ENCODE measurements around the gene EGFLAM. TPM values are rescaled to one million over a fixed set of nuclear protein-coding genes. Genes with fewer than 3 reads are reported as not detected.

Gene EGFLAM
- total RNA-seq, 4 donors from 2014 or later, result 0.41 to 1.9 TPM; not detected in 2

- no peak for DNase-seq
- intact Hi-C loops (cut with DNase I; ENCODE audit: low total_unique reads), result no loop called here
- Histone ChIP-seq H3K36me3 (no peaks in the 10 kb centered on the region), H3K27ac (no peak overlapping the region), H3K27me3 (no peaks in the 10 kb centered on the region), H3K9me3 (no peaks in the 10 kb centered on the region), H3K4me3 (no peak overlapping the region), H3K4me1 (no peaks in the 10 kb centered on the region)
- no peak for TF ChIP-seq POLR2A (IDR thresholded peaks at IDR 0.05)
- TF ChIP-seq, protein P1, sequence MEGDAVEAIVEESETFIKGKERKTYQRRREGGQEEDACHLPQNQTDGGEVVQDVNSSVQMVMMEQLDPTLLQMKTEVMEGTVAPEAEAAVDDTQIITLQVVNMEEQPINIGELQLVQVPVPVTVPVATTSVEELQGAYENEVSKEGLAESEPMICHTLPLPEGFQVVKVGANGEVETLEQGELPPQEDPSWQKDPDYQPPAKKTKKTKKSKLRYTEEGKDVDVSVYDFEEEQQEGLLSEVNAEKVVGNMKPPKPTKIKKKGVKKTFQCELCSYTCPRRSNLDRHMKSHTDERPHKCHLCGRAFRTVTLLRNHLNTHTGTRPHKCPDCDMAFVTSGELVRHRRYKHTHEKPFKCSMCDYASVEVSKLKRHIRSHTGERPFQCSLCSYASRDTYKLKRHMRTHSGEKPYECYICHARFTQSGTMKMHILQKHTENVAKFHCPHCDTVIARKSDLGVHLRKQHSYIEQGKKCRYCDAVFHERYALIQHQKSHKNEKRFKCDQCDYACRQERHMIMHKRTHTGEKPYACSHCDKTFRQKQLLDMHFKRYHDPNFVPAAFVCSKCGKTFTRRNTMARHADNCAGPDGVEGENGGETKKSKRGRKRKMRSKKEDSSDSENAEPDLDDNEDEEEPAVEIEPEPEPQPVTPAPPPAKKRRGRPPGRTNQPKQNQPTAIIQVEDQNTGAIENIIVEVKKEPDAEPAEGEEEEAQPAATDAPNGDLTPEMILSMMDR (IDR thresholded peaks at IDR 0.05), result no peak
- no peak for TF ChIP-seq POLR2AphosphoS5 (IDR thresholded peaks at IDR 0.05)
- TF ChIP-seq EP300 (IDR thresholded peaks at IDR 0.05; ENCODE audit: low read depth), result no peak
- in situ Hi-C loops (cut with MboI; ENCODE audit: low pct_ligation_motif_present in 1 of 4, low pct_unique_long_range_greater_than_20kb in 1 of 4, low sequenced_read_pairs in 3 of 4), result no loop called here
- 61 to 100% methylated on average over 1 to 2 of the region's 2 CpGs for WGBS, 2 donors (ENCODE audit: low coverage in 1 of 2)
These were observed 239.6 kb downstream of the EGFLAM start for GRCh38 chr5:38497946-38498345.

GRCh38 chr5:38500573-38501260, 242.4 kb downstream of the EGFLAM start:
- no peak for DNase-seq
- 72 to 90% methylated on average over 1 to 4 of the region's 4 CpGs for WGBS, 2 donors (ENCODE audit: low coverage in 1 of 2)
- Histone ChIP-seq H3K27ac (no peak overlapping the region), H3K4me3 (no peak overlapping the region), H3K4me1 (no peaks in the 10 kb centered on the region), H3K27me3 (no peaks in the 10 kb centered on the region), H3K36me3 (no peaks in the 10 kb centered on the region), H3K9me3 (no peaks in the 10 kb centered on the region)
- TF ChIP-seq EP300 (IDR thresholded peaks at IDR 0.05; ENCODE audit: low read depth) (no peak), POLR2AphosphoS5 (IDR thresholded peaks at IDR 0.05) (no peak), POLR2A (IDR thresholded peaks at IDR 0.05) (no peak)
- TF ChIP-seq, protein P1 (IDR thresholded peaks at IDR 0.05), result no peak
- intact Hi-C loops (cut with DNase I; ENCODE audit: low total_unique reads), result no loop called here
- in situ Hi-C loops (cut with MboI; ENCODE audit: low pct_ligation_motif_present in 1 of 4, low pct_unique_long_range_greater_than_20kb in 1 of 4, low sequenced_read_pairs in 3 of 4), result no loop called here

DNA sequence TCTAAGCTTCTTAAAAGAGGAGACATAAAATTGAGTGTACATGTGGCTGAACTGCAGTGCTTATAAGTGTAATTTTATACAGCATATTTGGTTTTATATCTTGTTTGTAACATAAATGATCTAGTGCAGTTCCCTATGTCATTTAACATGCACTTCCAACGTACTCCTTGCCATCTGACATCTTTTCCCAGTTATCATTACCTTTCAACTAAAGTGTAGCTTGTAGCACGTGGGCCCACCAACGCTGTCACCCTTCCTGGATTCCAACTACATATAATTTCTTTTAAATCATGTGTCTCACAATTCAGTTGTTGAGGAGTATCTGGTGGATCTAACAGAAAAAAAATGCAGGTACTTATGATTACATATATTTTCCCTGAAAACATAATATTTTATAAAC, 247.9 kb downstream of the EGFLAM start:
- Histone ChIP-seq H3K27ac (no peak overlapping the region), H3K27me3 (no peaks in the 10 kb centered on the region), H3K36me3 (no peaks in the 10 kb centered on the region), H3K4me1 (no peaks in the 10 kb centered on the region), H3K9me3 (no peaks in the 10 kb centered on the region), H3K4me3 (no peak overlapping the region)
- in situ Hi-C loops (cut with MboI; ENCODE audit: low pct_ligation_motif_present in 1 of 4, low pct_unique_long_range_greater_than_20kb in 1 of 4, low sequenced_read_pairs in 3 of 4) (no loop called here), intact Hi-C loops (cut with DNase I; ENCODE audit: low total_unique reads) (no loop called here)
- 72 to 75% methylated on average over 3 of the region's 3 CpGs for WGBS, 2 donors (ENCODE audit: low coverage in 1 of 2)
- no peak for DNase-seq
- TF ChIP-seq, protein P1 (IDR thresholded peaks at IDR 0.05), result no peak
- TF ChIP-seq POLR2A (IDR thresholded peaks at IDR 0.05), result no peak
- TF ChIP-seq POLR2AphosphoS5 (IDR thresholded peaks at IDR 0.05), result no peak
- no peak for TF ChIP-seq EP300 (IDR thresholded peaks at IDR 0.05; ENCODE audit: low read depth)

DNA sequence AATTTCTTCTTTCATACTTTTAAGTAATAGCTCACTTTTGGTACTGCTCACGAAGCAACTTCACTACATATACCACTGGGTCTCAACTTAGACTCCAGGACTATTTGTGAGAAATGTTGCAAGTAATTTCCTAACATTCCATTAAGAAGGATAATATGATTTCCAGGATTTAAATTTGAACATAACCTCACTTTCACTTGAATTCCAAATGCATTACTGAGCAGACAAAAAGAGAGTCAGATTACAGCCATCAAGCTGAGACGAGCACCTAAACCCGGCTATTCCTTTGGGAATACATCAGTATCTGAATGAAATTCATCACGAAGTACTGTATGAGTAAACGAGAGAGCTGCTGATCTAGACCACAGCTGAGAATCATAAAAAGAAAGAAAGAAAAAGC, 250.8 kb downstream of the EGFLAM start:
- no peaks in the 10 kb centered on the region for H3K36me3 ChIP-seq

More for the DNA sequence above, 250.8 kb downstream of the EGFLAM start:
- no peaks in the 10 kb centered on the region for H3K4me1 ChIP-seq
- H3K9me3 ChIP-seq, result no peaks in the 10 kb centered on the region
- no peak overlapping the region for H3K27ac ChIP-seq
- H3K4me3 ChIP-seq, result no peak overlapping the region
- intact Hi-C loops (cut with DNase I; ENCODE audit: low total_unique reads) (no loop called here), in situ Hi-C loops (cut with MboI; ENCODE audit: low pct_ligation_motif_present in 1 of 4, low pct_unique_long_range_greater_than_20kb in 1 of 4, low sequenced_read_pairs in 3 of 4) (no loop called here)
- TF ChIP-seq, protein P1 (IDR thresholded peaks at IDR 0.05), result no peak
- no peak for TF ChIP-seq POLR2AphosphoS5 (IDR thresholded peaks at IDR 0.05)
- no peak for TF ChIP-seq EP300 (IDR thresholded peaks at IDR 0.05; ENCODE audit: low read depth)
- TF ChIP-seq POLR2A (IDR thresholded peaks at IDR 0.05), result no peak
- 61 to 66% methylated on average over 5 of the region's 5 CpGs for WGBS, 2 donors (ENCODE audit: low coverage in 1 of 2)
- no peak for DNase-seq
- H3K27me3 ChIP-seq, result no peaks in the 10 kb centered on the region

Small RNA genes lying within 50 kb of the gene (small RNA-seq; reads per million reads assigned to genes)
- 0 reads per million in 4 donors for gene AC091839.1
